NB4 (cell line): ENCODE results near the gene SCAMP5.

Source experiments
- DNase-seq: peaks from one replicate; pipeline ENCODE4 v3.0.0; 2010; ENCODE audit warnings: low read depth
- H3K4me3 ChIP-seq: one replicate; pipeline ENCODE4 v1.5.1; 2011; ENCODE audit warnings: mild to moderate bottlenecking, low read depth, low read length, moderate library complexity
- MAX ChIP-seq: IDR thresholded peaks from 2 replicates; pipeline ENCODE4 v1.6.1; 2011; ENCODE audit warnings: low read depth, low read length
- MYC ChIP-seq: IDR thresholded peaks from 2 replicates; pipeline ENCODE4 v1.6.1; 2011; ENCODE audit warnings: low read depth, low read length
- POLR2A ChIP-seq: IDR thresholded peaks from 2 replicates; pipeline ENCODE4 v1.6.1; 2011; ENCODE audit warnings: mild to moderate bottlenecking; ENCODE audit not compliant: insufficient read length; ENCODE audit errors: extremely low read depth
- TF ChIP-seq, protein P1 (sequence below): IDR thresholded peaks from one replicate; pipeline ENCODE4 v1.5.1; 2012; ENCODE audit warnings: low read depth, low read length

Gene SCAMP5

GRCh38 chr15:74960995-74961588 lies 34.3 kb upstream of the SCAMP5 start:
- no peak for TF ChIP-seq POLR2A
- TF ChIP-seq MYC, result no peak
- H3K4me3 ChIP-seq, result no peak overlapping the region
- DNase-seq, result no peak

DNA sequence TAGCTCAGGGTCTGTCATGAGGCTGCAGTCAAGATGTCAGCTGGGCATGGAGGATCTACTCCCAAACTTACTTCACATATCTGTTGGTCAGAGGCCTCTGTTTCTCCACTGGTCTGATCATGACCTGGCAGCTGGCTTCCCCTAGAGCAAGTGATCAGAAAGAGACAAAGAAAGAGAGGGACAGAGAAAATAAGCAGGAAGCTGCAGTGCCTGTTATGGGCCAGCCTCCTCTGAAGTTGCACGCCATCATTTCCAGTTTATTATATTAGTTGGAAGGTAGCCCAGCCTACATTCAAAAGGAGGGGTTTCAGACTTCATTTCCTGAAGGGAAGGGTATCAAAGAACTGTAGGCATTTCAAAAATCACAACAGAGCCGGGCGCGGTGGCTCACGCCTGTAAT lies 33.7 kb upstream of the SCAMP5 start:
- H3K4me3 ChIP-seq, result no peak overlapping the region
- DNase-seq, result no peak

DNA sequence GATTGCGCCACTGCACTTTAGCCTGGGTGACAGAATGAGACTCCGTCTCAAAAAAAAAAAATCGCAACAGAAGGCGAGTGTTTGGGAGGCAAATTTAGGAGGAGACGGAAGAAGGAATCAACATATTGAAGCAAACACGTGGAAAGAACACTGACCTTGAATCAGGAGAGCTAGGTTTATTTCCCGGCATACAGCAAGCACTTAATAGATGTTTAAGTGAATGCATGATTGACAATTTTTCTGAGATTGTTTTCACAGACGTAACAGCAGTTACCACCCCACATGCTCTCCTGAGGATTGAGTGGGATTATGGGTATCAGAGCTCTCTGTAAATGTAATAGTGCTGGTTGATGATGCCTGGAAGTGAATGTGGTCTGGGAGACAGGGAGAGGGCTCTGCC lies 33.1 kb upstream of the SCAMP5 start:
- no peak for DNase-seq
- no peak for TF ChIP-seq MYC
- TF ChIP-seq, protein P1, sequence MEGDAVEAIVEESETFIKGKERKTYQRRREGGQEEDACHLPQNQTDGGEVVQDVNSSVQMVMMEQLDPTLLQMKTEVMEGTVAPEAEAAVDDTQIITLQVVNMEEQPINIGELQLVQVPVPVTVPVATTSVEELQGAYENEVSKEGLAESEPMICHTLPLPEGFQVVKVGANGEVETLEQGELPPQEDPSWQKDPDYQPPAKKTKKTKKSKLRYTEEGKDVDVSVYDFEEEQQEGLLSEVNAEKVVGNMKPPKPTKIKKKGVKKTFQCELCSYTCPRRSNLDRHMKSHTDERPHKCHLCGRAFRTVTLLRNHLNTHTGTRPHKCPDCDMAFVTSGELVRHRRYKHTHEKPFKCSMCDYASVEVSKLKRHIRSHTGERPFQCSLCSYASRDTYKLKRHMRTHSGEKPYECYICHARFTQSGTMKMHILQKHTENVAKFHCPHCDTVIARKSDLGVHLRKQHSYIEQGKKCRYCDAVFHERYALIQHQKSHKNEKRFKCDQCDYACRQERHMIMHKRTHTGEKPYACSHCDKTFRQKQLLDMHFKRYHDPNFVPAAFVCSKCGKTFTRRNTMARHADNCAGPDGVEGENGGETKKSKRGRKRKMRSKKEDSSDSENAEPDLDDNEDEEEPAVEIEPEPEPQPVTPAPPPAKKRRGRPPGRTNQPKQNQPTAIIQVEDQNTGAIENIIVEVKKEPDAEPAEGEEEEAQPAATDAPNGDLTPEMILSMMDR, result no peak
- TF ChIP-seq POLR2A, result no peak
- TF ChIP-seq MAX, result no peak
- no peak overlapping the region for H3K4me3 ChIP-seq

More for the DNA sequence above, 33.7 kb upstream of the SCAMP5 start:
- TF ChIP-seq MYC, result no peak
- TF ChIP-seq, protein P1, result no peak
- no peak for TF ChIP-seq MAX
- TF ChIP-seq POLR2A, result no peak

GRCh38 chr15:74962671-74963070 lies 32.7 kb upstream of the SCAMP5 start:
- H3K4me3 ChIP-seq, result no peak overlapping the region
- no peak for DNase-seq
- TF ChIP-seq POLR2A (no peak), MYC (no peak), MAX (no peak)
- TF ChIP-seq, protein P1, result no peak

DNA sequence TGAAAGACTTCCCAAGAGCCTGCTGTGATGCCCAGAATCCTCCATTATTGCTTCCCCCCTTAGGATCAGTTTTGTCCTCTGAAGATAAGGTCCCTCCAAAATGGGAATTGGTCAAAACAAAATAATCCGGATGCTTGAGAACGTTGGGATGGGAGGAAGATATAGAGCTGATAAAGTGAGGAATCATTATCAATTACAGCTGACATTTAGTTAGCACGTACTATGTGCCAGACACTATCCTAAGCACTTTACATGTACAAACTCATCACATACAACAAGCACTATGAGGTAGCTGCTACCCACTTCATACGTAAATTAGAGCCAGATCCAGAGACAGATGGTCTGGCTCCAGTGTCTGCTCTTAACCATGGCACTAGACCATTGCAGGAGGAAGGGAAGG lies 32.1 kb upstream of the SCAMP5 start:
- H3K4me3 ChIP-seq, result no peak overlapping the region
- no peak for DNase-seq
- no peak for TF ChIP-seq MAX
- TF ChIP-seq, protein P1, result no peak
- no peak for TF ChIP-seq MYC
- no peak for TF ChIP-seq POLR2A

- TF ChIP-seq MAX (no peak), MYC (no peak), POLR2A (no peak)
- TF ChIP-seq, protein P1, result no peak
- H3K4me3 ChIP-seq, result no peak overlapping the region
- DNase-seq, result no peak
These were observed 30.6 kb upstream of the SCAMP5 start for GRCh38 chr15:74964794-74965193.
